NCI-H146 treated with DMSO at 0.1 percent for 48 hours (cell line): ENCODE measurements around the gene AKT2.

Experiments
- DNase-seq: peaks from one replicate; lab custom pipeline; 2025; ENCODE audit not compliant: unreplicated experiment; lab: John Stamatoyannopoulos, UW

The AKT2 gene

GRCh38 chr19:40237791-40238190 lies 47.4 kb downstream of the AKT2 start:
- DNase-seq: no peak

GRCh38 chr19:40236366-40236765 lies 48.8 kb downstream of the AKT2 start:
- no peak for DNase-seq

DNA sequence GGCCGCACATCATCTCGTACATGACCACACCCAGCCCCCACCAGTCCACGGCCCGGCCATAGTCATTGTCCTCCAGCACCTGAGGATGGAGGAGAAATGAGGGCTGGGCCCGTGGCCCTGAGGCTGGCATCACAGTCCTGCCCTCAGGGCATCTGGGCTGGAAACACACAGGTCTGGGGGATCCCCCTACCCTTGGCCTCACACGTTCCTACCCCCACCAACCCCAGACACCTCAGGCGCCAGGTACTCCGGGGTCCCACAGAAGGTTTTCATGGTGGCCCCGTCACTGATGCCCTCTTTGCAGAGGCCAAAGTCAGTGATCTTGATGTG lies 49.2 kb downstream of the AKT2 start:
- no peak for DNase-seq

GRCh38 chr19:40235238-40236025 lies 49.7 kb downstream of the AKT2 start:
- no peak for DNase-seq

GRCh38 chr19:40234429-40235237 lies 50.5 kb downstream of the AKT2 start:
- no peak for DNase-seq

- no peak for DNase-seq
Measured at GRCh38 chr19:40233811-40234389, 51.2 kb downstream of the AKT2 start.

DNA sequence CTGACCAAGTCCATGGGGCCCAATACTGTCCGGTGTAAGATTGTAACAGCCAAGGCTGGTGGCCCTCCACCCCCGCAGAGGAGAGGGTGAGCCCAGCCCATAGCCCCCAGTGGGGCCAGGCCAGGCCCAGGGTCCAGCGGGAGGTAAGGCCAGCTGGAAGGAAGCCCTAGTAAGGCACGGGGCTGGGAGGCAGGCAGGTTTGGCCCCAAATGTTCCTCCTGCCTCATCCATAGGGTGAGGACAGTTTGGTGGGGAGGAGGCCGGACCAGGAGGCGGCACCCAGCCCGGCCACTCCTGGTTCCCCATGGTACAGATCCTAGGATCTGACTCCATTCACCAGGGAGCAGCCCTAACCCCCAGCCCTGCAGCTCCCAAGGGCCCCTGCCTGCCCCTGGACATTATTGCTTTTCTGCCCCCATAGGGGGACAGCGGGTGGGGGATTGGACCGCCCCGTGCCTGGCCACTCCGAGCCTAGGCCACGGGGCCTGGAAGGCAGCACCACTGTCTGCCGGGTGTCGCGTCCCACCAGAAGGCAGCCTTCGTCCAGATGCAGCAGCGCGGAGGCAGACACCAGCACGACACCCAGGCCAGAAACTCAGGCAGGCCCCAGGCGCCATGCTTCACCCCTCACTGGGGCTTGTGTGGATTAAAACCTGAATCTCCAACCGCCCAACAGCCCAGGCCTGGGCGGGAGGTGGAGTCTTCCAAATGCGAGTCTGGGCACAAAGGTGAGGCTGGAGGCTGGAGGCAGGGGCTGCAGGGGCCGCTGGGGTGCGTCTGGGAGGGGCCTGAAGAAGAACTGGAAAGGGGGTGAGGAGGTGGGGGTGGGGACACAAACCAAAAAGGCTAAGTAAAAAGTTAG lies 52.0 kb downstream of the AKT2 start:
- no peak for DNase-seq

DNA sequence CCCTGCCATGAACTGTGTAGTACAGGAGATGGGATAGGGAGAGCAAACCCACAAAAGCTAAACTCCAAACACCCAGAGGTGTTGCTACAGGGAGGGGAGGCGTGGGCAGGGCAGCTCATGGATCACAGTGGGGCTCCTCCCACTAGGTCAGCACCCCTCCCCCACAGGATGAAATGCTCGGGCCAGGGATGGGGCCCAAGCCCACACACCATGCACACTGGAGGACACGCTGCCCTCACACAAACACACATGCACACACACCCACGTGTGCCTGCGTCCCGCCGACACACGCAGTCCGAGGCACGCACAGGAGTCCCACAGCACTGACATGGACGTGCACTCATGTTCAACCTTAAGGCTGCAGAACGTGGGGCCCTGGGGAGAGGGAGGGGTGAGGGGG lies 52.7 kb downstream of the AKT2 start:
- DNase-seq: no peak

GRCh38 chr19:40231544-40232424 lies 53.4 kb downstream of the AKT2 start:
- no peak for DNase-seq

- DNase-seq: no peak
Measured at GRCh38 chr19:40231057-40231456, 54.1 kb downstream of the AKT2 start.

DNA sequence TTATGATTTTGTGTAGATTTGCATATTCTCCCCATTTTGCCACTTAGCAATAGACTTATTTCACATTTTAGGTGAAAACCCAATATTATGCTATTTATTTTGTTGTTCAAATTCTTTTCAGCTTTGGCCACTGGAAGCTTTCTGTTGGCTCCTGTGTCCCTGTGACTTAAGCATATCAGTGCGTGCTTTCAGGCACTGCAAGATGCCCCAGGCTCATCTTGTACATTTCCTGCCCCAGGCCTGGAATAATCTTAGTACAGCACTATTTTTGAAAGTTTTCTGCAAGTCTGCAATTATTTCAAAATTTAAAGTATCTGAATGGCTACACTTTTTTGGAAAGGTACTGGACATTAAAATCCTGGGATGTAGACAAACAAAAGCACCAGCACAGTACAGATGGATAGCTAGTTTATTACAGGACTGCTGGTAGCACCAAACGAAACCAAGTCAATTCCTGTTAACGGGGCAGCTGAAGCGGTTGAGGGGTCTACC lies 55.2 kb downstream of the AKT2 start:
- DNase-seq: no peak

GRCh38 chr19:40229484-40229883 lies 55.7 kb downstream of the AKT2 start:
- no peak for DNase-seq

- DNase-seq: no peak
Measured at GRCh38 chr19:40228863-40229262, 56.3 kb downstream of the AKT2 start.

DNA sequence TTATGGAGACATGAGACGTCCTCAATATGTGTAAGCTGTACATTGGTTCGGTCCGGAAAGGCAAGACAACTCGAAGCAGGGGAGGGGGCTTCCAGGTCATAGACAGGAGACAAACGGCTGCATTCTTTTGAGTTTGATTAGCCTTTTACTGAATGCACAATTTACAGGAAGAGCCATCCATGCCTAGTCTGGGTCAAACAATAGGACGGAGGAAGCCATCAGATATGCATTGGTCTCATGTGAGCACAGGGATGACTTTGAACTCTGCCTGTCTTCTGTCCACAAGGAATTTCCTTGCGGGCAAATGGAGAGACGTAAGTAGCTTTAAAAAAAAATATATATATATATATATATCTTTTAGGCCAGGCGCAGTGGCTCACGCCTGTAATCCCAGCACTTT lies 56.8 kb downstream of the AKT2 start:
- no peak for DNase-seq

DNA sequence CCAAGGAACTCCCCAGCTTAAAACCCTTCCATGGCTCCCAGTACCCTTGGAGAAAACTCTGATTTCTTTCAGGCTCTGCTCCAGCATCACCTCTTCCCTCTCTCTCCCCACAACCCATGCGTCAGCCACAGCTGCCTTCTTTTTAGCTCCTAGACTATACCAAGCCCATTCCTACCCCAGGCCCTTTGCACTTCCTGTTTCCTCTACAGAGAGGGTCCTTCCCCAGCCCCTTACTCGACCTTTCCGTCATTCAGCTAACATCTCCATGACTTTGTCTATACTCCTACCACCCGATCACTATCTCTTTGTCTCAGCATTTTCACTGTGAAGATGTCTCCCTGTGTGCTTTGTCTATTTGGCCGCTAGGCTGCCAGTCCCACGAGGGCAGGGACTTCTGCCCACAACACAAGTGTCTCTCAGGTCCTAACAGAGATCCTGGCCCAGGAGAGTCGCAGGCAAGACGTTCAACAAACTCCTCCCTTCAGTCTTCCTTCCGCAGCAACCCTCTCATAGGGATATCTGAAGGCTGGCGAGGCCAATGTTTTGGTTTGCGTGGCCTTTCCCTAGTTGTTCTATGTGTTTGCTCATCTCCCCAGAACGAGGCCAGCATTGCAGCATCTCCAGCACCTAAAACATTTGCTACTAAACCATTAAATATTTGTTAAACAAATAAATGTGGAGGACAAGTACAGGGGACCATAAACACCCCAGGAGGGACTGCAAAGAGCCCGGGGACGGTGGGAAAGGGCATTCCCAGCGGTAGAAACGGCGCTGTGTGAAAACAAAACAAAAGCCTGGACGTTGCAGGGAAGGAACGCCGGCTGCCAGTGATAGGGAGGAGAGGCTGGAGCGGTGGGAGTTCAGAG lies 59.5 kb downstream of the AKT2 start:
- DNase-seq: no peak

- no peak for DNase-seq
Measured at GRCh38 chr19:40224342-40225150, 60.6 kb downstream of the AKT2 start.

GRCh38 chr19:40223135-40223822 lies 61.9 kb downstream of the AKT2 start:
- DNase-seq: peak; percentile 24
